Loucy (cell line): ENCODE results near the gene TEX36.
"Not testable (repeated sequence)": the region's sequence is repeated elsewhere in the genome, so short reads cannot be mapped to it uniquely, and the experiment has no call there.

ENCODE experiments used
- H2AFZ ChIP-seq: fragments of 200-600 bp; sonication (generic); 2 replicates; pipeline ENCODE4 v1.6.0; 2016; ENCODE audit warnings: antibody characterized with exemption, mild to moderate bottlenecking, low read length, moderate library complexity
- H3F3A ChIP-seq: fragments of 200-600 bp; 2 replicates; pipeline ENCODE4 v1.6.0; 2016; ENCODE audit warnings: antibody characterized with exemption, low read depth, mild to moderate bottlenecking
- H3K27me3 ChIP-seq: fragments of 200-600 bp; sonication (generic); 2 replicates; pipeline ENCODE4 v1.6.1; 2014; ENCODE audit warnings: low read length, mild to moderate bottlenecking; ENCODE audit not compliant: insufficient read depth, poor library complexity, severe bottlenecking
- H3K36me3 ChIP-seq: fragments of 200-600 bp; sonication (generic); 2 replicates; pipeline ENCODE4 v1.6.1; 2016; ENCODE audit warnings: low read length; ENCODE audit not compliant: insufficient read depth
- H3K4me1 ChIP-seq: fragments of 200-600 bp; sonication (generic); 2 replicates; pipeline ENCODE4 v1.5.1; 2014; ENCODE audit warnings: low read length, mild to moderate bottlenecking; ENCODE audit not compliant: insufficient read depth, poor library complexity, severe bottlenecking
- H3K4me2 ChIP-seq: fragments of 200-600 bp; sonication (generic); 2 replicates; pipeline ENCODE4 v1.6.0; 2014; ENCODE audit warnings: antibody characterized with exemption, low read length, low read depth, mild to moderate bottlenecking; ENCODE audit not compliant: poor library complexity, severe bottlenecking
- H3K4me3 ChIP-seq: fragments of 200-600 bp; sonication (generic); 2 replicates; pipeline ENCODE4 v1.5.1; 2014; ENCODE audit warnings: low read length, mild to moderate bottlenecking, mixed read lengths; ENCODE audit not compliant: poor library complexity, severe bottlenecking
- H3K79me2 ChIP-seq: fragments of 200-600 bp; sonication (generic); 2 replicates; pipeline ENCODE4 v1.6.1; 2014; ENCODE audit warnings: low read length; ENCODE audit not compliant: insufficient read depth
- H3K9ac ChIP-seq: fragments of 200-600 bp; sonication (generic); 2 replicates; pipeline ENCODE4 v1.6.0; 2014; ENCODE audit warnings: mild to moderate bottlenecking, low read depth, low read length, moderate library complexity; ENCODE audit not compliant: poor library complexity, severe bottlenecking
- H3K9me2 ChIP-seq: fragments of 200-600 bp; sonication (generic); replicated peaks from 2 replicates; pipeline ENCODE4 v1.6.1; 2016; ENCODE audit warnings: low read depth, low read length, mixed read lengths
- H3K9me3 ChIP-seq: fragments of 200-600 bp; sonication (generic); 2 replicates; pipeline ENCODE4 v1.6.1; 2014; ENCODE audit warnings: mild to moderate bottlenecking, antibody characterized with exemption, low read length, low read depth; ENCODE audit not compliant: insufficient read depth
- H4K20me1 ChIP-seq: fragments of 200-600 bp; sonication (generic); 2 replicates; pipeline ENCODE4 v1.6.0; 2014; ENCODE audit warnings: antibody characterized with exemption, low read length, mild to moderate bottlenecking; ENCODE audit not compliant: insufficient read depth, poor library complexity, severe bottlenecking
- EZH2phosphoT487 ChIP-seq: fragments of 200-600 bp; IDR thresholded peaks from 2 replicates; pipeline ENCODE4 v1.6.1; 2018; ENCODE audit warnings: antibody characterized with exemption, mild to moderate bottlenecking, moderate library complexity, borderline replicate concordance
- TF ChIP-seq, protein P1 (sequence below): fragments of 200-600 bp; sonication (generic); conservative IDR thresholded peaks from 2 replicates; pipeline ENCODE4 v1.5.1; 2014; ENCODE audit warnings: mild to moderate bottlenecking, antibody characterized with exemption, low read length

Gene TEX36

GRCh38 chr10:125700355-125700911 is 17.5 kb upstream of the TEX36 start:
- no peak overlapping the region for H3K4me3 ChIP-seq
- H3K4me2 ChIP-seq = no peak overlapping the region
- no peaks in the 10 kb centered on the region for H3K9me2 ChIP-seq
- TF ChIP-seq, protein P1, sequence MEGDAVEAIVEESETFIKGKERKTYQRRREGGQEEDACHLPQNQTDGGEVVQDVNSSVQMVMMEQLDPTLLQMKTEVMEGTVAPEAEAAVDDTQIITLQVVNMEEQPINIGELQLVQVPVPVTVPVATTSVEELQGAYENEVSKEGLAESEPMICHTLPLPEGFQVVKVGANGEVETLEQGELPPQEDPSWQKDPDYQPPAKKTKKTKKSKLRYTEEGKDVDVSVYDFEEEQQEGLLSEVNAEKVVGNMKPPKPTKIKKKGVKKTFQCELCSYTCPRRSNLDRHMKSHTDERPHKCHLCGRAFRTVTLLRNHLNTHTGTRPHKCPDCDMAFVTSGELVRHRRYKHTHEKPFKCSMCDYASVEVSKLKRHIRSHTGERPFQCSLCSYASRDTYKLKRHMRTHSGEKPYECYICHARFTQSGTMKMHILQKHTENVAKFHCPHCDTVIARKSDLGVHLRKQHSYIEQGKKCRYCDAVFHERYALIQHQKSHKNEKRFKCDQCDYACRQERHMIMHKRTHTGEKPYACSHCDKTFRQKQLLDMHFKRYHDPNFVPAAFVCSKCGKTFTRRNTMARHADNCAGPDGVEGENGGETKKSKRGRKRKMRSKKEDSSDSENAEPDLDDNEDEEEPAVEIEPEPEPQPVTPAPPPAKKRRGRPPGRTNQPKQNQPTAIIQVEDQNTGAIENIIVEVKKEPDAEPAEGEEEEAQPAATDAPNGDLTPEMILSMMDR = peak; percentile 35
- no peak for TF ChIP-seq EZH2phosphoT487
- 0 out of 2 replicates have a peak, but pooled peaks cover 2% of the 10 kb centered on the region for H3K9me3 ChIP-seq
- no peaks in the 10 kb centered on the region for H3K79me2 ChIP-seq
- H3F3A ChIP-seq = no peaks in the 10 kb centered on the region
- no peaks in the 10 kb centered on the region for H4K20me1 ChIP-seq
- no peaks in the 10 kb centered on the region for H3K27me3 ChIP-seq
- H3K9ac ChIP-seq = no peak overlapping the region
- no peaks in the 10 kb centered on the region for H3K36me3 ChIP-seq
- no peaks in the 10 kb centered on the region for H3K4me1 ChIP-seq
- no peak overlapping the region for H2AFZ ChIP-seq

DNA sequence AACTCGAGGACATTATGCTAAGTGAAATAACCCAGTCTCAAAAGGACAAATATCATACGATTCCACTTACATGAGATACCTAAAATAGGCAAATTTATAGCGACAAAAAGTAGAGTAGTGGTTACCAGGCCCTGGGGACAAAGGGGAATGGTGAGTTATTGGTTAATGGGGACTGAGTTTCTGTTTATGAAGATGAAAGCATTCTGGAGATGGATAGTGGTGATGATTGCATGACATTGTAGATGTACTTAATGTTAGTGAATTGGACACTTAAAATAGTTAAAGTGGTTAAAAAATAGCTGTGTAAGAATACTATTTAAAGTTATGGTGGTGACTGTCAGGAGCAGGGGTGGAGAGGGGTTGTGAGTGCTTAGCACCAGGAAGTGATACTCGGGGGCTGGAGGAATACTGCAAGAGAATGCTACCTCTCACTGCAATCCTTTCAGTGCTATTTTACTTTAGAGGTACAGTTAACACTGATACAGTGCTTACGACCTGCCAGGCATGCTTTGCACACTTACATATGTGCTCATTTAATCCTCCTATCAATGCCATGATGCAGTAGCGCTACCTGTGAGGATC is 16.7 kb upstream of the TEX36 start:
- Histone ChIP-seq H3K79me2 (no peaks in the 10 kb centered on the region), H4K20me1 (no peaks in the 10 kb centered on the region), H3K4me3 (no peak overlapping the region), H3K36me3 (no peaks in the 10 kb centered on the region), H3F3A (no peaks in the 10 kb centered on the region), H3K4me2 (no peak overlapping the region), H3K9me3 (0 out of 2 replicates have a peak, but pooled peaks cover 2% of the 10 kb centered on the region), H3K9me2 (no peaks in the 10 kb centered on the region), H2AFZ (0 out of 2 replicates have a peak overlapping the region, but pooled peaks have one; percentile 45), H3K4me1 (no peaks in the 10 kb centered on the region), H3K27me3 (no peaks in the 10 kb centered on the region), H3K9ac (no peak overlapping the region)
- TF ChIP-seq EZH2phosphoT487 = no peak
- TF ChIP-seq, protein P1 = no peak

DNA sequence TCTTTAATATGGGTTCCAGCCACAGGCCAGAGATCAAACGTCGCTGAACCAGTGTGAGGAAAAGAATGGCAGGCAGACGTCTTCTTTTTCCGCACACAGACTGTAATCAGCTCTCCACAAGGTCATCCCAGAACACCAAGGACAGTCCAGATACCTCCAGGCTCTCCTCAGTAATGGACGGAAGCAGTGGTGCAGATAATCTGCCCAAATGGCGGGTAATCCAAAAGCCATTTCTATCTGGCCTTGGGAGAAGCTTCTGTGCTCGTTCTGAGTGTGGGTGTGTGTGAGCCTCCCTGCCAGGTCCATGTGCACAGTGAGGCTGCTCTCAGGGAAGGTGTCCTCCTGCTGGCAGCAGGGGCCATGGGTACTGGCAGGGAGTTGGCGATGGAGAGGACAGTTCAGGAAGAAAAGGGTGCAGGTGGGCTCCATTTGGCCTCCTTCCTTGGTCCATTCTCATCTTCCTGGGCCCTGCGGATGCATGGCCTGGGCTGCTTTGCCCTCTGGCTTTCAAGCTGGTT is 15.6 kb upstream of the TEX36 start:
- no peak overlapping the region for H2AFZ ChIP-seq
- no peak overlapping the region for H3K4me3 ChIP-seq
- 0 out of 2 replicates have a peak, but pooled peaks cover 2% of the 10 kb centered on the region for H3K9me3 ChIP-seq
- no peaks in the 10 kb centered on the region for H4K20me1 ChIP-seq
- H3F3A ChIP-seq = no peaks in the 10 kb centered on the region
- no peaks in the 10 kb centered on the region for H3K27me3 ChIP-seq
- H3K36me3 ChIP-seq = no peaks in the 10 kb centered on the region
- TF ChIP-seq EZH2phosphoT487 = no peak
- TF ChIP-seq, protein P1 = no peak
- H3K9ac ChIP-seq = no peak overlapping the region
- H3K4me1 ChIP-seq = no peaks in the 10 kb centered on the region
- H3K4me2 ChIP-seq = no peak overlapping the region
- H3K9me2 ChIP-seq = no peaks in the 10 kb centered on the region
- H3K79me2 ChIP-seq = no peaks in the 10 kb centered on the region

DNA sequence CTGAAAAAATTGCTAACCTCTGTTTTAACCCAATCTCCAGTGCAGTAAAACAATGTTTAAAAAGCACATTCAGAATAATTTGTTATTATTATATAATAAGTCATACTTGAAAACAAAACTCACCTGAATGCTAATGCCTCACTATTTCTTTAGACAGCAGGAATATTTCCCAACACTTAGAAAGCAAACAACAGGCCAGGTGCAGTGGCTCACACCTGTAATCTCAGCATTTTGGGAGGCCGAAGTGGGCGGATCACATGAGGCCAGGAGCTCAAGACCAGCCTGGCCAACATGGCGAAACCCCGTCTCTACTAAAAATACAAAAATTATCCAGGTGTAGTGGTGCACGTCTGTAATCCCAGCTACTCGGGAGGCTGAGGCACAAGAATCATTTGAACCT is 13.9 kb upstream of the TEX36 start:
- H3K9me3 ChIP-seq, H3K36me3 ChIP-seq, H3K4me2 ChIP-seq, H3K79me2 ChIP-seq, H3K9me2 ChIP-seq, H3K27me3 ChIP-seq, H2AFZ ChIP-seq, H3K4me3 ChIP-seq, H3K9ac ChIP-seq, H3K4me1 ChIP-seq, H3F3A ChIP-seq, H4K20me1 ChIP-seq: not testable (repeated sequence)
